Gastrocnemius medialis (tissue), 4 donors: ENCODE measurements around the gene USB1. TPM values are rescaled to one million over a fixed set of nuclear protein-coding genes. Genes with fewer than 3 reads are reported as not detected.

Experiments
- ATAC-seq, 2 donors: fragments of 150-250 bp; one replicate each; pipeline ENCODE4 v1.9.1; 2016
- DNase-seq, 2 donors: peaks; one replicate each; pipeline ENCODE4 v3.0.0-alpha.2; 2019
- H3K27ac ChIP-seq, 4 donors: fragments of 200-600 bp; sonication (generic); 1 replicate in 1 of 4; 2 replicates in 3 of 4; pipeline ENCODE4 v1.5.1; 2016 to 2018; ENCODE audit warnings: mild to moderate bottlenecking in 2 of 4, moderate library complexity in 1 of 4
- H3K27me3 ChIP-seq, 3 donors: fragments of 200-600 bp; sonication (generic) in 2 of 3; 1 replicate in 1 of 3; 2 replicates in 2 of 3; pipeline versions ENCODE4 v1.5.1 to v1.6.0; 2016 to 2019; ENCODE audit warnings: mild to moderate bottlenecking in 1 of 3, moderate library complexity in 1 of 3
- H3K36me3 ChIP-seq, 2 donors: fragments of 200-600 bp; sonication (generic) in 1 of 2; one replicate each; pipeline ENCODE4 v1.5.1; 2017 to 2018
- H3K4me1 ChIP-seq, 2 donors: fragments of 200-600 bp; sonication (generic) in 1 of 2; one replicate each; pipeline ENCODE4 v1.5.1; 2016 to 2017; ENCODE audit warnings: mild to moderate bottlenecking in 2 of 2
- H3K4me3 ChIP-seq, 4 donors: fragments of 200-600 bp; sonication (generic) in 3 of 4; 1 replicate in 1 of 4; 2 replicates in 3 of 4; pipeline ENCODE4 v1.5.1; 2016 to 2019; ENCODE audit warnings: mild to moderate bottlenecking in 2 of 4
- H3K9me3 ChIP-seq, 3 donors: fragments of 200-600 bp; sonication (generic) in 2 of 3; 1 replicate in 1 of 3; 2 replicates in 2 of 3; pipeline ENCODE4 v1.5.1; 2016 to 2019
- CTCF ChIP-seq, 5 experiments: fragments of 450-650 bp in 3 of 5; fragments of 200-600 bp in 2 of 5; sonication (generic) in 2 of 5; IDR thresholded peaks in 4 of 5; conservative IDR thresholded peaks in 1 of 5; 1 replicate in 4 of 5; 2 replicates in 1 of 5; pipeline ENCODE4 v1.5.1; 2016 to 2019; ENCODE audit warnings: antibody characterized with exemption in 5 of 5, mild to moderate bottlenecking in 3 of 5, moderate library complexity in 3 of 5
- POLR2A ChIP-seq, 2 donors: fragments of 450-650 bp; IDR thresholded peaks; one replicate each; pipeline ENCODE4 v1.6.1; 2017; ENCODE audit warnings: antibody characterized with exemption in 2 of 2, mild to moderate bottlenecking in 2 of 2, moderate library complexity in 2 of 2
- in situ Hi-C, 4 donors: fragments of 200-750 bp; cut with MboI; loops; one replicate each; pipeline versions ENCODE4 v1.15.0 to v1.8.0; 2017; ENCODE audit warnings: low sequenced_read_pairs in 4 of 4
- intact Hi-C: fragments of 100-400 bp; cut with DNase I; formaldehyde crosslinking; loops from one replicate; pipeline ENCODE4 v1.15.1; 2023; ENCODE audit warnings: low total_unique reads
- total RNA-seq, 4 donors: library from RNA; depleted of rRNA; stranded (reverse); fragments of >200 nt; gene quantifications; one replicate each; pipeline versions ENCODE4 v1.1.0 to v1.2.3, GENCODE V29; 2016

USB1 gene
- total RNA-seq, 4 donors from 2014 or later: 5.7 to 31.2 (median 15.9) TPM

GRCh38 chr16:58016840-58017446 lies 15.7 kb downstream of the USB1 start:
- Histone ChIP-seq H3K27me3 (no peaks in the 10 kb centered on the region), H3K36me3 (peaks cover 0 to 24% of the 10 kb centered on the region in 2 donors), H3K4me1 (no peaks in the 10 kb centered on the region), H3K9me3 (no peaks in the 10 kb centered on the region), H3K27ac (no peak overlapping the region), H3K4me3 (no peak overlapping the region)
- ATAC-seq: no peak
- TF ChIP-seq POLR2A (IDR thresholded peaks at IDR 0.05) (no peak), CTCF (IDR thresholded peaks at IDR 0.05 in 4 of 5, conservative IDR thresholded peaks at IDR 0.05 in 1 of 5) (no peak)
- in situ Hi-C loops (loop anchor here in 2 of 4 donors (10.0 to 25.0 kb wide), 3 partner anchors 122 to 280 kb away; partner anchors contain the start of gene KATNB1 (in 1 of the 2)), intact Hi-C loops (no loop called here)
- DNase-seq: no peak

- TF ChIP-seq CTCF (IDR thresholded peaks at IDR 0.05 in 4 of 5, conservative IDR thresholded peaks at IDR 0.05 in 1 of 5): no peak
- no peak for TF ChIP-seq POLR2A (IDR thresholded peaks at IDR 0.05)
- Histone ChIP-seq H3K36me3 (peaks cover 0 to 12% of the 10 kb centered on the region in 2 donors), H3K4me3 (no peak overlapping the region), H3K27me3 (no peaks in the 10 kb centered on the region), H3K27ac (no peak overlapping the region), H3K4me1 (peaks cover 0 to 16% of the 10 kb centered on the region in 2 donors), H3K9me3 (no peaks in the 10 kb centered on the region)
- ATAC-seq (no peak), DNase-seq (no peak)
- in situ Hi-C loops: loop anchor here in 2 of 4 donors (10.0 to 25.0 kb wide), 3 partner anchors 124 to 282 kb away; partner anchors contain the start of gene KATNB1 (in 1 of the 2)
- intact Hi-C loops: no loop called here
Measured at GRCh38 chr16:58018803-58019202, 17.6 kb downstream of the USB1 start.

GRCh38 chr16:58019866-58020538 lies 18.8 kb downstream of the USB1 start:
- Histone ChIP-seq H3K36me3 (peaks cover 0 to 12% of the 10 kb centered on the region in 2 donors), H3K27me3 (no peaks in the 10 kb centered on the region), H3K27ac (no peak overlapping the region), H3K9me3 (no peaks in the 10 kb centered on the region), H3K4me1 (peaks cover 5 to 18% of the 10 kb centered on the region in 2 donors), H3K4me3 (no peak overlapping the region)
- intact Hi-C loops (loop anchor here (2.0 to 5.0 kb wide), 2 partner anchors 107 to 177 kb away; partner anchors contain the start of gene CSNK2A2), in situ Hi-C loops (loop anchor here (5.0 to 25.0 kb wide), 6 partner anchors 102 to 283 kb away; partner anchors contain the start of genes CFAP20 (in 3 of the 4) and KATNB1 (in 1 of the 4))
- ATAC-seq (no peak), DNase-seq (no peak)
- no peak for TF ChIP-seq CTCF (IDR thresholded peaks at IDR 0.05 in 4 of 5, conservative IDR thresholded peaks at IDR 0.05 in 1 of 5)
- TF ChIP-seq POLR2A (IDR thresholded peaks at IDR 0.05): no peak

GRCh38 chr16:58020628-58021521 lies 19.7 kb downstream of the USB1 start:
- H3K4me3 ChIP-seq: no peak overlapping the region
- H3K36me3 ChIP-seq: peaks cover 0 to 12% of the 10 kb centered on the region in 2 donors
- peaks cover 6 to 22% of the 10 kb centered on the region in 2 donors for H3K4me1 ChIP-seq
- H3K27ac ChIP-seq: no peak overlapping the region
- intact Hi-C loops (loop anchor here (2.0 to 5.0 kb wide), 2 partner anchors 106 to 176 kb away; partner anchors contain the start of gene CSNK2A2), in situ Hi-C loops (loop anchor here (5.0 to 25.0 kb wide), 5 partner anchors 101 to 284 kb away; partner anchors contain the start of genes CFAP20 (in 3 of the 4) and KATNB1 (in 1 of the 4))
- ATAC-seq: peak in 1 of 2 donors; percentile 33
- DNase-seq: peak in 1 of 2 donors; percentile 39
- H3K9me3 ChIP-seq: no peaks in the 10 kb centered on the region
- TF ChIP-seq CTCF (IDR thresholded peaks at IDR 0.05 in 4 of 5, conservative IDR thresholded peaks at IDR 0.05 in 1 of 5) (peak; percentile 67 to 80 (median 71)), POLR2A (IDR thresholded peaks at IDR 0.05) (no peak)
- no peaks in the 10 kb centered on the region for H3K27me3 ChIP-seq
